ENCODE data around the gene MPPED2. TPM values are rescaled to one million over a fixed set of nuclear protein-coding genes. Genes with fewer than 3 reads are reported as not detected.

Gene MPPED2
- total and polyA plus RNA-seq, 12 donors: 2.2 to 15.1 (median 10.4) TPM

DNA sequence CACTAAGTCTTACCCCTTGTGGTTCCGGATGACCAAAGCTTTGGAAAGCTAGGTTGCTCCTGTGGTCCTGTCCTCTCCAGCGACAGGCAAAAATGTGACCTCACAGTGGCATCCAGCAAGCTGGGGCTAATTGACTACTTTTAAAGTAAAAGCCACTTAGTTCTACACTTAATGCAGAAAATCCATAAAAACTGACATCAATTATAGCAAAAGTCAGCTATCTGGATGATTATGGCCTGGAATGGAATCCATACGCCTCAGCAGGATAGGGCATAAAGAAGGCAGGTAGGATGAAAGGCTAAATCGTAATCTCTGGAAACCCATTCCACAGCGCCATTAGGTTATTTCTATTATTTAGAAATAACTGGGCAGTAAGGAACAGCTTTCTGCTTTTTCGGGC, 171.3 kb downstream of the MPPED2 start:
- intact Hi-C loops (cut with DNase I): loop anchor here in 1 of 10 donors (5.0 kb wide), 1 partner anchor 222 kb away; no protein-coding TSS in a partner anchor
- Histone ChIP-seq H3K27ac (no peak overlapping the region), H3K36me3 (peaks cover 0 to 32% (median 0%) of the 10 kb centered on the region in 9 donors), H3K4me1 (no peaks in the 10 kb centered on the region), H3K9me3 (no peaks in the 10 kb centered on the region), H3K27me3 (no peaks in the 10 kb centered on the region), H3K4me3 (no peak overlapping the region)
- no peak for TF ChIP-seq CTCF (IDR thresholded peaks at IDR 0.05)
- ATAC-seq (no peak), DNase-seq (no peak)
- 96 to 97% methylated on average over 6 of the region's 6 CpGs for WGBS, 2 donors

DNA sequence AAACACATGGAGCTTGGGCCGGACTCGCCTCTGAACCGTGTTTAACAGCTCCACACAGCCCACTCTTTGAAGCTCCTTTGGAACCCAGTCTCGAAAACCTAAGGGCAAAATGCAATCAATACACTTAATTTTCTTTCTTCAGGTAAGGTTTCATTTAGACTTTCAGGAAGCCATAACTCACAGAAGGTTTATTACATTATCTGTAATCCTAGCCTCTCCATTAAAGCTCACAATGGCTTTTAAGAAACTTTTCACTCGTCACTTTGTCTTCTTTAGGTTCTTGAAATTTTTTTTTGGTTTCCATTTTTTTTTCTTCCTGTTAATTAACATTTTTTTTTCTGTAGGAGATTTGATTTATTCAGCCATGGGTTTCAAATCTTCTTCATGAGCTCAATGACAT, 171.9 kb downstream of the MPPED2 start:
- H3K9me3 ChIP-seq: no peaks in the 10 kb centered on the region
- H3K27me3 ChIP-seq: no peaks in the 10 kb centered on the region
- H3K36me3 ChIP-seq: peaks cover 0 to 32% (median 0%) of the 10 kb centered on the region in 9 donors
- ATAC-seq: no peak
- H3K4me1 ChIP-seq: no peaks in the 10 kb centered on the region
- no peak overlapping the region for H3K27ac ChIP-seq
- intact Hi-C loops (cut with DNase I): loop anchor here in 1 of 10 donors (5.0 kb wide), 1 partner anchor 223 kb away; no protein-coding TSS in a partner anchor
- WGBS, 2 donors: 93 to 98% methylated on average over 5 of the region's 5 CpGs
- no peak overlapping the region for H3K4me3 ChIP-seq
- TF ChIP-seq CTCF (IDR thresholded peaks at IDR 0.05): no peak
- no peak for DNase-seq

DNA sequence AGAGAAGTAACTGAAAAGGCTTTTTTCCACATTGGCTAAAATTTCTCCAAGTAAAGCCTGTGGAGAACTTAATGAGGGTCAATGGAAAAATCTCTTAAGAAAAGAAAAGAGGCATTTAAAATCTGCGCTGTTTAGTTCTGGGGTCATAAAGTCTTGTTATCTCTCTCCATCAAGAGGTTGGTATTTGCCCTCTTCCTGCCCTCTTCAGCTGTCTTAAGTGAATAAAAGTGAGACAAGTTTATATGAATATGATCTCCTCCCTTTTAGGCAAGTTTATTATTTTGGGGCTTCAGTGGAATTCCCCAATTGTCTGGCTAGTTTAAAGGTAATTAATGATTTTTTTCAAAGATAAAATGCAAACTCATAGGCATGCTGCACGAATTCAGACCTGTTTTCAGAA, 173.6 kb downstream of the MPPED2 start:
- peaks cover 0 to 32% (median 0%) of the 10 kb centered on the region in 9 donors for H3K36me3 ChIP-seq
- DNase-seq (no peak), ATAC-seq (no peak)
- no peaks in the 10 kb centered on the region for H3K9me3 ChIP-seq
- no peak overlapping the region for H3K4me3 ChIP-seq
- H3K27ac ChIP-seq: no peak overlapping the region
- H3K4me1 ChIP-seq: no peaks in the 10 kb centered on the region
- 81 to 85% methylated on average over 2 of the region's 2 CpGs for WGBS, 2 donors
- TF ChIP-seq CTCF (IDR thresholded peaks at IDR 0.05): no peak
- intact Hi-C loops (cut with DNase I): loop anchor here in 1 of 10 donors (5.0 kb wide), 1 partner anchor 225 kb away; no protein-coding TSS in a partner anchor
- H3K27me3 ChIP-seq: no peaks in the 10 kb centered on the region

- DNase-seq (no peak), ATAC-seq (no peak)
- H3K4me1 ChIP-seq: no peaks in the 10 kb centered on the region
- TF ChIP-seq CTCF (IDR thresholded peaks at IDR 0.05): no peak
- H3K27ac ChIP-seq: no peak overlapping the region
- H3K27me3 ChIP-seq: no peaks in the 10 kb centered on the region
- 92 to 94% methylated on average over 7 of the region's 7 CpGs for WGBS, 2 donors
- peaks cover 0 to 32% (median 0%) of the 10 kb centered on the region in 9 donors for H3K36me3 ChIP-seq
- H3K9me3 ChIP-seq: no peaks in the 10 kb centered on the region
- intact Hi-C loops (cut with DNase I): loop anchor here in 1 of 10 donors (5.0 kb wide), 1 partner anchor 226 kb away; no protein-coding TSS in a partner anchor
- H3K4me3 ChIP-seq: no peak overlapping the region
These were observed 174.8 kb downstream of the MPPED2 start for GRCh38 chr11:30411383-30411782.

All from heart right ventricle (tissue), 16 donors.